Sciatic nerve (tissue), 2 donors: ENCODE results near the gene SYDE1. TPM values are rescaled to one million over a fixed set of nuclear protein-coding genes. Genes with fewer than 3 reads are reported as not detected.

Source experiments
- ATAC-seq: fragments of 200-7000 bp; cut with Tn5 transposase; one replicate; pipeline ENCODE4 v1.9.1; 2020; ENCODE audit warnings: mild to moderate bottlenecking, moderate library complexity
- DNase-seq: peaks from one replicate; pipeline ENCODE4 v3.0.0-alpha.2; 2020; ENCODE audit warnings: low spot score
- intact Hi-C: fragments of 100-400 bp; cut with DNase I; formaldehyde crosslinking; loops from one replicate; pipeline ENCODE4 v1.14.2; 2022
- total RNA-seq: library from RNA; stranded (reverse); fragmentation: NEBNext Ultra II Directional; extraction: Animal tissue kit (Norgen Biotek cat#: 25700); gene quantifications from one replicate; pipeline ENCODE4 v1.2.1, GENCODE V29; 2021
- donor health status: DM: no; HTN: no; CAD: no.
- donor health status: DM: no; HTN: no; CAD: no.

Gene SYDE1
- total RNA-seq, 1 donor from 2014 or later, result 39.9 TPM

GRCh38 chr19:15155296-15155695 lies 48.1 kb downstream of the SYDE1 start:
- ATAC-seq (no peak), DNase-seq (no peak)
- intact Hi-C loops, result no loop called here

DNA sequence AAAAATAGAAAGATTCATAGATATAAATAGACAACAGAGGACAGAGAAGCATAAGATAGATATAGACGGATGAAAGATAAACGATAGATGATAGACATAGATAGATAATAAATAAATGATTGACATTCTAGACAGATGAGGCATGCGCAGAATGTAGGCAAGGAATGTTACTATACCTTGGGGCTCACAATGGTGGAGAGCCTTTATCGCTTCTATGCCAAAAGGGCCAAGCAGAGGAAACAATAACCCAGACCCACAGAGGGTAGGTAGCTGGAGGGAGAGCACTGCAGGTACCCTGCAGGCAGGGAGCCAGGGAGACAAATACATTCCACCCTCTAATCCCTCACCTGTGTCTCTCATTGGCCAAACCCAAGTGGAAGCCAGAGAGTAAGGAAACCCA lies 49.2 kb downstream of the SYDE1 start:
- DNase-seq (no peak), ATAC-seq (no peak)
- intact Hi-C loops, result no loop called here

DNA sequence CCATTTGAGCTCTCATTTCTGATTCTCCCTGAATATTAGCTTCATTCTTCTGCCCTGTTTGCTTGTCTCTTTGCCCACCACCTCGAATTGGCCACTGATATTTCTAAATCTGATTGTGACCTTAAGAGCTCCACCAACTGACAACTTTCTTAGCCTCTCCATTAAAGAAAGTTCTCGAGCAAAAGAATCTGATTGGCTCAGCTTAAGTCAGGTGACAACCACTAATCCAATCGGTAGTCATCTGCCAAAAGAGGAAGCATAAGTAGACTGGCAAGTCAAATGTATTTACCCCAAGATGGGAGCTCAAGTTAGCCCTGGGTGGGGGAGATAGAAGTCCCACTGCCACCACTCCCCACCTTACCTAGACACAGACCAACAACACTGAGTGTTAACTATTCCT lies 52.0 kb downstream of the SYDE1 start:
- DNase-seq (no peak), ATAC-seq (no peak)
- intact Hi-C loops, result no loop called here

DNA sequence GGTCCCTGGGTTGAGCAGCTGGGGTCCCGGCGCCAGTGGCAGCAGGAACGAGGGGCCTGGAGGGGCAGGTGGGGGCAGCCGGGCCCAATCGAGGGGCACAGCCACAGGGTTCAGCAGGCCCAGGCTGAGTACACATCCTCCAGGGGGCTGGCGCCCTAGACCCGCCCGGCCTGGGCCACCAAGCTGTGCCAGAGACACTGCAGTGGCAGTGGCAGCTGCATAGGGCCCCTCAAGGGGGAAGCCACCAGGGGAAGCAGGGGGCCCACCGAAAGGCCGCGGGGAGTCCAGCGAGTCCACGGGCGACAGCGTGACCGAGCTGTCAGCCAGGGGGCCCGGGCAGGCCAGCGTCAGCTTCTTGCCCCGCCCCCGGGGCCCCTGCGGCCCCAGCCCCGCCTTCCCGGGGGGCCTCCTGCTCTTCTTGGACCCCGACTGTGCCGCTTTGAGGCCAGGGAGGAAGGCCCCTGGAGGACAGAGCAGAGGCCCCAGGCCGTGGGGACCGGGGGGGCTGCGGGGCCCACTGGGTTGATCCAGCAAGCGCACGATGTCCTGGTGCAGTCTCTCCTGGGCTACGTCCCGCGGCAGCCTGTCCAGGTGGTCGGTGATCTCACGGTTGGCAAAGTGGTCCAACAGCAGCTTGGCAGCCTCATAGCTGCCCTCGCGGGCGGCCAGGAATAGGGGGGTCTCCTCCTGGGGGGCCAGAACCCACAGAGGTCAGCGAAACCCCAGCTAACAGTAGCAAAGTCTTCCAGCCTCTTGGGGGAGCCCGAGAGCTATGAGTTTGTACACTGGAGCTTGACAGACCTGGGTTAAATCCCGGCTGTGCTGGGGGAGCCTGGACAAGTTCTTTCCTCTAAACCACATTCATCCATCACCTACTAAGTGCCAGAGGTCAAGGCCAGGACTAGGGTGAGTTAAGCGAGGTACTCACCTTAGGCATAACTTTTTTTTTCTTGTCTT lies 54.1 kb downstream of the SYDE1 start:
- DNase-seq (no peak), ATAC-seq (peak; percentile 21)
- intact Hi-C loops, result no loop called here

Other genes starting within 250 kb of the SYDE1 start
- not detected for gene OR7A17, start 221.3 kb upstream of the SYDE1 start, total RNA-seq
- not detected for gene OR7C2, start 165.9 kb upstream of the SYDE1 start, total RNA-seq
- gene SLC1A6, start 127.5 kb upstream of the SYDE1 start, total RNA-seq, result not detected
- gene CASP14, start 57.9 kb upstream of the SYDE1 start, total RNA-seq, result not detected
- gene OR1I1, start 25.2 kb upstream of the SYDE1 start, total RNA-seq, result not detected
- gene NOTCH3, start 93.6 kb downstream of the SYDE1 start, total RNA-seq, result 124 TPM
- gene EPHX3, start 125.0 kb downstream of the SYDE1 start, total RNA-seq, result 0.45 TPM
- gene BRD4, start 225.1 kb downstream of the SYDE1 start, total RNA-seq, result 110 TPM